MM.1S (cell line): ENCODE results near the gene RPN1.

Experiments used
- EZH2 ChIP-seq: fragments of 300-600 bp; sonication (generic); optimal IDR thresholded peaks from 2 replicates; pipeline ENCODE3; 2017; ENCODE audit warnings: low read depth, mild to moderate bottlenecking, antibody characterized with exemption, low read length, mixed read lengths
- TF ChIP-seq, protein P1 (sequence below): fragments of 300-600 bp; sonication (generic); IDR thresholded peaks from 2 replicates; pipeline ENCODE4 v1.5.1; 2016; ENCODE audit warnings: antibody characterized with exemption, low read length, mixed read lengths

- TF ChIP-seq, protein P1, sequence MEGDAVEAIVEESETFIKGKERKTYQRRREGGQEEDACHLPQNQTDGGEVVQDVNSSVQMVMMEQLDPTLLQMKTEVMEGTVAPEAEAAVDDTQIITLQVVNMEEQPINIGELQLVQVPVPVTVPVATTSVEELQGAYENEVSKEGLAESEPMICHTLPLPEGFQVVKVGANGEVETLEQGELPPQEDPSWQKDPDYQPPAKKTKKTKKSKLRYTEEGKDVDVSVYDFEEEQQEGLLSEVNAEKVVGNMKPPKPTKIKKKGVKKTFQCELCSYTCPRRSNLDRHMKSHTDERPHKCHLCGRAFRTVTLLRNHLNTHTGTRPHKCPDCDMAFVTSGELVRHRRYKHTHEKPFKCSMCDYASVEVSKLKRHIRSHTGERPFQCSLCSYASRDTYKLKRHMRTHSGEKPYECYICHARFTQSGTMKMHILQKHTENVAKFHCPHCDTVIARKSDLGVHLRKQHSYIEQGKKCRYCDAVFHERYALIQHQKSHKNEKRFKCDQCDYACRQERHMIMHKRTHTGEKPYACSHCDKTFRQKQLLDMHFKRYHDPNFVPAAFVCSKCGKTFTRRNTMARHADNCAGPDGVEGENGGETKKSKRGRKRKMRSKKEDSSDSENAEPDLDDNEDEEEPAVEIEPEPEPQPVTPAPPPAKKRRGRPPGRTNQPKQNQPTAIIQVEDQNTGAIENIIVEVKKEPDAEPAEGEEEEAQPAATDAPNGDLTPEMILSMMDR: no peak
- TF ChIP-seq EZH2: no peak
These were observed 2.2 kb downstream of the RPN1 start for GRCh38 chr3:128648402-128648801.
